MV-4-11 (cell line): ENCODE results near the gene TMEM204.

Experiments
- DNase-seq: peaks from one replicate; lab custom pipeline; 2025; lab: John Stamatoyannopoulos, UW

TMEM204 gene

GRCh38 chr16:1557576-1557975 lies 24.1 kb downstream of the TMEM204 start:
- no peak for DNase-seq

- DNase-seq: no peak
Measured at GRCh38 chr16:1559446-1559975, 26.0 kb downstream of the TMEM204 start.

GRCh38 chr16:1560153-1560552 lies 26.7 kb downstream of the TMEM204 start:
- DNase-seq: no peak

GRCh38 chr16:1560866-1561265 lies 27.4 kb downstream of the TMEM204 start:
- DNase-seq: no peak

- no peak for DNase-seq
Measured at GRCh38 chr16:1561266-1561665, 27.8 kb downstream of the TMEM204 start.

GRCh38 chr16:1561836-1562235 lies 28.4 kb downstream of the TMEM204 start:
- DNase-seq: no peak

- DNase-seq: no peak
Measured at GRCh38 chr16:1563786-1564185, 30.3 kb downstream of the TMEM204 start.

DNA sequence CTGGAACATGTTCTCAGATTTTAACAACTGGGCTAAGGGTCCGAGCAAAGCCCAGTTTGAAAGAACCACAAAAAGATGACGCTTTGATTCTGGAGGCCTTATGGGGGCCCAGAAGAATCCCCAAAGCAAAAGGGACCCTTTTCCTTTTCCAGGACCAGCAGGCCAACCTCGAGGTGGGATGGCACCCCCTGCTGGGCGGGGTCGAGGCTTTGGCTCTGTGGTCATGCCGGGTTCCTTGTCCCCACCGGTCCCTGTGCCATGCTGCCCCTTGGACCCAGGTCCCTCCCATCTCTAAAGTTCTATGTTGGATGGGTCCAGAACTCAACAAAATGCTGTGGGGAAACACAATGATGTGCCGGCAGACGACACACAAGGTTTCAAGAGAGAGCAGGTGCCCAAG lies 30.9 kb downstream of the TMEM204 start:
- no peak for DNase-seq

DNA sequence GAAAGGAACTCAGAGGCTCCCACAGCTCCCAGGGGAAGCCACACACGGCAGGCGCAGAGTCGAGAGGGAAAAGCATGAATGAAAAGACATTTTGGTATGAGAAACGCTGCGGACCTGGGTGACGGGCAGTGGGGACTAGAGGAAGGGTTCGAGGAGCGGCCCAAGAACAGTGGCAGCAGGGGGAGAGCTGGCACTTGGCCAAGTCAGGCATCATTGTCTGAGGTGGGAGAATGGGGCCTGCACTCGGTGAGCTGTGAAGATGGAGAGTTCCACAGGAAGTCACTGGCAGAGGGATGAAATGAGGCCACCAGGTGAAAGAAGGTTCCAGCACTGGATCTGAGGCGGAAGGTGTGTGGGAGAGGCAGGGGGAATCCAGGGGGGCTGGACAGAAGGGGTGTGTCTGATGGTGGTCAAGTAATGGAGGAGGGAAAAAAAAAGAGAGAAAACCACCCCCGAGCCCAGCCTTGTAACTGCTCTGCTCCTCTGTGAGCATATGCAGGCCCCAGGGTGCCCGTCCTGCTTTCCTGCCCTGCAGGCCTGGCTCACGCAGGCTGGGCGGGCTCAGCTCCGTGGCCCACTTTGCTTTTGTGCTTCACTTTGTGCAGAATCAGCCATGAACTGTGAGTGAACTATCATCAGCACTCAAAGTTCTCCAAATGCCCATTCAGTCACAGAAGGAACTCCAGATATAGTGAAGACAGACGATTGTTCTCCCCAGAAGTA lies 31.8 kb downstream of the TMEM204 start:
- DNase-seq: no peak

DNA sequence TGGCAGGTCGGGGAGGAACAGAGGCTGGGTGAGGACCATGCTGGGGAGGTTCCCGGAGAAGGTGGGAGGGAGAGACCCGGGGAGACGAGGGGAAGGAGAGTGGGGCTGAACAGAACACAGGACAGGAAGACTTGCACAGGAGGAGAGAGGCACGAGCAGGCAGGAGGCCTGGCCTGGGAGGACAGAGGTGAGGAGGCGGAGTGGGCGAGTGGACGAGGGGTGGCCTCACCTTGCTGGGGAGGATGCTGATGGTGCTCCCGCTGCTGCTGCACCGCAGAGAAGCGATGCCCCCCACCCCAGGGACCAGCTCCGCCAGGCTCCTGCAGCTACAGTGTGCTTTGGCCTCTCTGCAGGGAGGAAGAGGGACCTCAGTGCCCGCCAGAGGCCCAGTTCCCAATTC lies 34.5 kb downstream of the TMEM204 start:
- DNase-seq: no peak

DNA sequence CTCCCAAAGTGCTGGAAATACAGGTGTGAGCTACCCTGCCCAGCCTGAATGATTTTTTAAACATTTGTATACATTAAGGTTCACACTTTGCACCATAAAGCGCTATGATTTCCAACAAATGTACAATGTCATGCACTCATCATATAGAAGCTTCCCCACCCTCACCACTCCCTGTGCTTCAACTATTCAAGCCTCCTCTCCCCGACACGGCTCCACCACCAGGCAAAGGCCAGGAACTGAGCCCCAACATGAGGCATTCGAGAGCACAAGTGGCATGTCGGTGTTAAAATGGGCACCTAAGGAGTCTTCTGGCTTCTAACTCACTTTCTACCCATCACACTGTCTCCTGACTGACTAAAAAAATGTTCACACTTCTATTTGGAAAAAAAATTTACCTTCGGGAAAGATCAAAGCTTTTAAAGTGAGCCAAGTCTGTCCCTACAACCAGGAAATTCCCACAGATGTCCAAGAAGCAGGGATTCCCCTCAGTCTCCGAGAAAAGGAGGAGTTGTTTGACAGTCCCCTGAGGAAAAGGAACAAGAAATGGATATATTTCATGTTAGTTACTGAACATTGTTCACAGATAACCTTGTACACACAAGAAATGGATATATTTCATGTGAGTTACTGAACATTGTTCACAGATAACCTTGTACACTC lies 37.7 kb downstream of the TMEM204 start:
- no peak for DNase-seq

GRCh38 chr16:1572673-1573072 lies 39.2 kb downstream of the TMEM204 start:
- no peak for DNase-seq

DNA sequence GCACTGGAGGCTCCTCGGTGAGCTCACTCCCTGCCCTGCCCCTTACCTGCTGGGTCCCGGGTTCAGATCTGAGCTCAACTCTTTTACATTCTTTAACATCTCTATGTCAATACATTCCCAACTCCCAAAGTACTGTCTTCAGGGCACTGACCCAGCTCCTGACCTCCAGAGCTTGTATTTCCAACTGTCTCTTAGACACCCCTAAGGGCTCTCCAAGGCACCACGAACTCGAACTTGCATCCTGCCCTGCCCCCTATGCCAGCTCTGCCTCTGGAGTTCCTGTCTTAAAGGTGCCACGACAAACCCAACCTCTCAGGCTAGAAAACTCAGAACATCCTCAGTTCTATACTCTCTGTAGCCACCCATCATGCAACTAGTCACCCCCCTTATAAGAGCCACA lies 39.8 kb downstream of the TMEM204 start:
- no peak for DNase-seq

- DNase-seq: no peak
Measured at GRCh38 chr16:1575578-1575977, 42.1 kb downstream of the TMEM204 start.

DNA sequence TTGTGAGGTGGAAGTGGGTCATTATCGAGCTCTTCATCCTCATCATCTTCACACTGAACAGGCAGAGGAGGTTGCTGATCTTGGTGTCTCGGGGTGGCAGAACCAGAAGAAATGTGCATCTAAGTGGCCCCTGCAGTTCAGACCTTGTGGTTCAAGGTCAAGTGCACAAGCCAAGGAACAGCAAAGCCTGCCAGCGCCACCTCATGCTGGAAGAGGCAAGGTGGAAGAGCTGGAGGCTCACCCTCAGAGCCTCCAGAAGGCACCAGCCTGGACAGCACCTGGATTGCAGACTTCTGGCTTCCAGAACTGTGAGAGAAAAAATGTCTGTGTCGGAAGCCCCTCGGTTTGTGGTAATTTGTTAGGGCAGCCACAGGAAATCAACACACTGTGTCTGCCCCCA lies 45.7 kb downstream of the TMEM204 start:
- DNase-seq: no peak

DNA sequence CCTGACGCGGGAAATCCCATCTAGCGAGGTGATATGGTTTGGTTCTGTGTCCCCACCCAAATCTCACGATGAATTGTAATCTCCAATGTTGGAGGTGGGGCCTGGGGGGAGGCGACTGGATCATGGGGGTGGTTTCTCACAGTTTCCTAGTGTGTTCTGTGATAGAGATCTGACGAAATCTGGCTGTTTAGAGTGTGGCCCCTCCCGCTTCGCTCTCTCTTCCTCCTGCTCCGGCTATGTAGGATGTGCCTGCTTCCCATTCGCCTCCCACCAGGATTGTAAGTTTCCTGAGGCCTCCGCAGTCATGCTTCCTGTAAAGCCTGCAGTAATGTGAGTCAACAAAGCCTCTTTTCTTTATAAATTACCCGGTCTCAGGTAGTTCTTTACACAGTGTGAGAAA lies 46.8 kb downstream of the TMEM204 start:
- DNase-seq: no peak

DNA sequence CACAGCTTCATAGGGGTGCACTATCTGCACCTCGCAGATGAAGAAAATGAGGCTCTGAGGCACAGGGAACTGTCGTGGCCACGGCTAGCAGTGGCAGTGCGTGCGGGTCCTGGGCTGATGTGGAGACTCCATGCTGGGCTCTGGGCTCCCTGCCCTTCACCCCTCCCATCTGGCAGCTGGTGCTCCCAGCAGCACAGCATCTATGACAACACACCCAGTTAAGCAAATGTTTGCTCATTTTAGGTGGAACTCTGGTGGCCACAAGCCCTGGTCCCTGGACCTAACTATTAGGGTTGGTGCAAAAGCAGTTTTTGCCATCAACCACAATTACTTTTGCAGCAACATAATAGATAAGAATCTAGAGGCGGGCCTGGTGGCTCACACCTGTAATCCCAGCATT lies 47.5 kb downstream of the TMEM204 start:
- no peak for DNase-seq

- DNase-seq: no peak
Measured at GRCh38 chr16:1581804-1582203, 48.3 kb downstream of the TMEM204 start.

DNA sequence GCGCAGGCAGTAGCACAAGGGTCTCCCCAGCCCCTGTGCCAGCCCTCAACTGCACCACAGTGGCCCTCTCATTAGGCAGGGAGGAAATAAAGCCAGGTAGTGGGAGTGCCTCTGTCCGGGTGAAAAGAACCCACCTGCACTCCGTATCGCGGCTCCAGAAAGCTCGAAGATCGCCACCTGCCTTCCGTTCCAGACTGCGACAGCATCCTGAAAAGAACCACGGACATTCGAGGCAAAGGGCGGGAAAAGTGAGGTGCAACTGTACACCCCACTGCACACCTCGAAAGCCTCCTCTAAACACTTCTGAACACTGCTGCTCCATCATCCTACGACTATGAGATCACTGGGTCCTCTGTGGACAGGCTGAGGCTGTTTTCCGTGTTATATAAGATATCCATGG lies 49.7 kb downstream of the TMEM204 start:
- no peak for DNase-seq

- DNase-seq: no peak
Measured at GRCh38 chr16:1584926-1585484, 51.5 kb downstream of the TMEM204 start.

DNA sequence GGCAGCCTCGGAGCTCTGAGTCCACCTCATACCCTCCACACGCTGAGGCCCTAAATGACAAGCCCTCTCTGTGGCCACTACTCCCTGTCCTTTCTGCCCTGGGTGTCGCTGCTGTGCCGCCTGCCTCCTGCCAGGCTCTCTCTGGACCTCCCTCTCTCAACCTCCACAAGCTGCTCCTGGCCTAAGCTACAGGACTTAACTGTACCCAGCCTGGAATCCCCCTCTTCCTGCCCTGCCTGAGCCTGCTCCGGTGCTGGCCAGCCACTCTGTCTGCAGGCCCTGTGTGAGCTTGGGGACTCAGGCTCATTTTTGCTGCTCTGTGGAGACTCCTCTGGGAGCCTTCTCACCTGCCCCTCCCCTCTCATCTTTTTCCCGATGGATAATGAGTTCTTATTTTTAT lies 56.9 kb downstream of the TMEM204 start:
- no peak for DNase-seq

- no peak for DNase-seq
Measured at GRCh38 chr16:1590930-1591705, 57.7 kb downstream of the TMEM204 start.

DNA sequence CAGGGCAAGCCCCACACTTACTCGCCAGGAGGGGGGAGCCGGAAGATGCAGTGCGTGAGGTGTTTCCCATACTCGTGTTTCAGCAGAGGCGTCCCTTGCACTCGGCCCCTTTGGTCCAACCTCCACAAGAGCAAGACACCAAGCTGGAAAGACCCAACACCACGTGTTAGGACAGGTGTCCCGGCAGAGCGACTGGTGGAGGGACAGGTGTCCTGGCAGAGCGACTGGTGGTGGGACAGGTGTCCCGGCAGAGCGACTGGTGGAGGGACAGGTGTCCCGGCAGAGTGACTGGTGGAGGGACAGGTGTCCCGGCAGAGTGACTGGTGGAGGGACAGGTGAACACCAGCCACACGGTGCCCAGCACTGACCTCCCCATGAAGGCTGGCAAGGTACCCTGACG lies 59.0 kb downstream of the TMEM204 start:
- DNase-seq: no peak
